CD4-positive, CD25-positive, alpha-beta regulatory T cell (primary cell): ENCODE measurements around the gene KCNQ1. TPM values are rescaled to one million over a fixed set of nuclear protein-coding genes. Genes with fewer than 3 reads are reported as not detected.
A peak's percentile ranks its signal among the peaks of the same experiment; 100 is the strongest.

Experiments used
- ATAC-seq, 2 donors: fragments of 150-1000 bp; cut with Tn5 transposase; one replicate each; pipeline ENCODE4 v1.10.0; 2021; ENCODE audit warnings: low read depth in 2 of 2, moderate number of reproducible peaks in 2 of 2, moderate library complexity in 1 of 2
- DNase-seq, 3 donors: peaks; one replicate each; pipeline versions ENCODE4 v3.0.0 to v3.0.0-alpha.2; 2012 to 2022; ENCODE audit warnings: mixed read lengths in 1 of 3
- H3K27ac ChIP-seq: one replicate; pipeline ENCODE4 v1.7.0; 2013; ENCODE audit warnings: mild to moderate bottlenecking, low read length; ENCODE audit not compliant: insufficient read depth, poor library complexity, severe bottlenecking
- H3K27me3 ChIP-seq: one replicate; pipeline ENCODE4 v1.7.0; 2013; ENCODE audit warnings: low read length; ENCODE audit not compliant: control insufficient read depth, insufficient read depth
- H3K36me3 ChIP-seq: one replicate; pipeline ENCODE4 v1.7.0; 2013; ENCODE audit warnings: mild to moderate bottlenecking, low read length, moderate library complexity; ENCODE audit not compliant: control insufficient read depth, insufficient read depth
- H3K4me1 ChIP-seq: 2 replicates; pipeline ENCODE4 v1.7.0; 2013; ENCODE audit warnings: mild to moderate bottlenecking, low read length; ENCODE audit not compliant: insufficient read depth, control insufficient read depth, poor library complexity, severe bottlenecking
- H3K4me3 ChIP-seq: one replicate; pipeline ENCODE4 v1.7.0; 2013; ENCODE audit warnings: low read depth, mild to moderate bottlenecking, low read length, moderate library complexity
- H3K9me3 ChIP-seq, 2 experiments: 1 replicate in 1 of 2; 2 replicates in 1 of 2; pipeline ENCODE4 v1.7.0; 2013; ENCODE audit warnings: low read length in 2 of 2, mild to moderate bottlenecking in 1 of 2, moderate library complexity in 1 of 2; ENCODE audit not compliant: control insufficient read depth in 2 of 2
- H3K27ac Mint-ChIP-seq, 3 donors: one replicate each; pipeline ENCODE4 v1.8.0; 2020 to 2022; ENCODE audit warnings: mild to moderate bottlenecking in 3 of 3, mixed read lengths in 3 of 3, moderate library complexity in 2 of 3
- H3K27me3 Mint-ChIP-seq: one replicate; pipeline ENCODE4 v1.8.0; 2022; ENCODE audit warnings: mild to moderate bottlenecking, mixed read lengths
- H3K36me3 Mint-ChIP-seq: one replicate; pipeline ENCODE4 v1.8.0; 2020; ENCODE audit warnings: mixed read lengths
- H3K4me1 Mint-ChIP-seq, 4 donors: one replicate each; pipeline ENCODE4 v1.8.0; 2020 to 2022; ENCODE audit warnings: mixed read lengths in 4 of 4, mild to moderate bottlenecking in 1 of 4
- H3K4me3 Mint-ChIP-seq, 4 donors: one replicate each; pipeline ENCODE4 v1.8.0; 2020 to 2022; ENCODE audit warnings: mild to moderate bottlenecking in 4 of 4, mixed read lengths in 4 of 4, moderate library complexity in 3 of 4
- H3K9me3 Mint-ChIP-seq, 7 donors: one replicate each; pipeline ENCODE4 v1.8.0; 2020 to 2022; ENCODE audit warnings: mixed read lengths in 7 of 7, mild to moderate bottlenecking in 3 of 7, moderate library complexity in 2 of 7
- polyA plus RNA-seq, 4 donors: library from polyadenylated mRNA; unstranded; fragments of 300-500 nt; fragmentation: Illumina TruSeq; gene quantifications; one replicate each; pipeline ENCODE4 v1.2.3, GENCODE V29; 2021
- total RNA-seq: library from RNA; stranded (reverse); gene quantifications from one replicate; pipeline ENCODE4 v1.2.3, GENCODE V29; 2022

The KCNQ1 gene
- total and polyA plus RNA-seq, 5 donors from 2014 or later = 5.5 to 13.4 (median 6.8) TPM

- no peaks in the 10 kb centered on the region for H3K36me3 ChIP-seq
- ATAC-seq = no peak
- Mint-ChIP-seq H3K36me3 (peaks cover 28% of the 10 kb centered on the region), H3K27ac (no peak overlapping the region), H3K4me3 (no peak overlapping the region), H3K9me3 (peaks cover 0 to 8% (median 0%) of the 10 kb centered on the region in 7 donors), H3K4me1 (no peaks in the 10 kb centered on the region), H3K27me3 (no peaks in the 10 kb centered on the region)
- no peak overlapping the region for H3K4me3 ChIP-seq
- H3K27ac ChIP-seq = no peak overlapping the region
- DNase-seq = no peak
- H3K27me3 ChIP-seq = no peaks in the 10 kb centered on the region
- no peaks in the 10 kb centered on the region for H3K4me1 ChIP-seq
- H3K9me3 ChIP-seq = no peaks in the 10 kb centered on the region
Measured at GRCh38 chr11:2591805-2592204, 147.0 kb downstream of the KCNQ1 start.

GRCh38 chr11:2592559-2593392 is 148.0 kb downstream of the KCNQ1 start:
- H3K27ac Mint-ChIP-seq = no peak overlapping the region
- no peaks in the 10 kb centered on the region for H3K4me1 Mint-ChIP-seq
- Histone ChIP-seq H3K27me3 (no peaks in the 10 kb centered on the region), H3K36me3 (no peaks in the 10 kb centered on the region), H3K4me1 (no peaks in the 10 kb centered on the region), H3K9me3 (peaks cover 0 to 3% of the 10 kb centered on the region in 2 experiments), H3K27ac (no peak overlapping the region), H3K4me3 (no peak overlapping the region)
- no peak overlapping the region for H3K4me3 Mint-ChIP-seq
- peaks cover 0 to 16% (median 2%) of the 10 kb centered on the region in 7 donors for H3K9me3 Mint-ChIP-seq
- peaks cover 28% of the 10 kb centered on the region for H3K36me3 Mint-ChIP-seq
- ATAC-seq (no peak), DNase-seq (no peak)
- no peaks in the 10 kb centered on the region for H3K27me3 Mint-ChIP-seq

GRCh38 chr11:2593393-2593950 is 148.7 kb downstream of the KCNQ1 start:
- H3K4me3 Mint-ChIP-seq = no peak overlapping the region
- Histone ChIP-seq H3K9me3 (peaks cover 6% of the 10 kb centered on the region in 2 experiments), H3K4me3 (no peak overlapping the region), H3K27ac (no peak overlapping the region), H3K4me1 (no peaks in the 10 kb centered on the region), H3K27me3 (no peaks in the 10 kb centered on the region), H3K36me3 (no peaks in the 10 kb centered on the region)
- no peaks in the 10 kb centered on the region for H3K4me1 Mint-ChIP-seq
- H3K27me3 Mint-ChIP-seq = no peaks in the 10 kb centered on the region
- DNase-seq (no peak), ATAC-seq (no peak)
- no peak overlapping the region for H3K27ac Mint-ChIP-seq
- peaks cover 28% of the 10 kb centered on the region for H3K36me3 Mint-ChIP-seq
- peaks cover 0 to 16% (median 3%) of the 10 kb centered on the region in 7 donors for H3K9me3 Mint-ChIP-seq

GRCh38 chr11:2594267-2594666 is 149.5 kb downstream of the KCNQ1 start:
- Histone ChIP-seq H3K4me3 (no peak overlapping the region), H3K36me3 (no peaks in the 10 kb centered on the region), H3K4me1 (no peaks in the 10 kb centered on the region), H3K27ac (no peak overlapping the region), H3K27me3 (no peaks in the 10 kb centered on the region), H3K9me3 (peaks cover 6 to 9% of the 10 kb centered on the region in 2 experiments)
- peaks cover 33% of the 10 kb centered on the region for H3K36me3 Mint-ChIP-seq
- H3K9me3 Mint-ChIP-seq = peaks cover 0 to 19% (median 3%) of the 10 kb centered on the region in 7 donors
- H3K27ac Mint-ChIP-seq = no peak overlapping the region
- H3K4me3 Mint-ChIP-seq = no peak overlapping the region
- no peaks in the 10 kb centered on the region for H3K27me3 Mint-ChIP-seq
- ATAC-seq (no peak), DNase-seq (no peak)
- no peaks in the 10 kb centered on the region for H3K4me1 Mint-ChIP-seq

GRCh38 chr11:2595204-2595603 is 150.4 kb downstream of the KCNQ1 start:
- DNase-seq = no peak
- Mint-ChIP-seq H3K9me3 (peaks cover 0 to 19% (median 3%) of the 10 kb centered on the region in 7 donors), H3K4me1 (no peaks in the 10 kb centered on the region), H3K27ac (no peak overlapping the region), H3K27me3 (no peaks in the 10 kb centered on the region), H3K36me3 (peaks cover 33% of the 10 kb centered on the region), H3K4me3 (no peak overlapping the region)
- no peaks in the 10 kb centered on the region for H3K36me3 ChIP-seq
- H3K27ac ChIP-seq = no peak overlapping the region
- H3K27me3 ChIP-seq = no peaks in the 10 kb centered on the region
- H3K4me3 ChIP-seq = no peak overlapping the region
- H3K4me1 ChIP-seq = no peaks in the 10 kb centered on the region
- ATAC-seq = no peak
- H3K9me3 ChIP-seq = peaks cover 6 to 9% of the 10 kb centered on the region in 2 experiments

GRCh38 chr11:2599561-2600189 is 154.9 kb downstream of the KCNQ1 start:
- DNase-seq (no peak), ATAC-seq (no peak)
- Histone ChIP-seq H3K4me1 (no peaks in the 10 kb centered on the region), H3K4me3 (no peak overlapping the region), H3K9me3 (peaks cover 6 to 9% of the 10 kb centered on the region in 2 experiments), H3K27ac (no peak overlapping the region), H3K36me3 (no peaks in the 10 kb centered on the region), H3K27me3 (no peaks in the 10 kb centered on the region)
- Mint-ChIP-seq H3K27me3 (peaks cover 5% of the 10 kb centered on the region), H3K4me1 (no peaks in the 10 kb centered on the region), H3K27ac (no peak overlapping the region), H3K9me3 (peaks cover 0 to 19% (median 4%) of the 10 kb centered on the region in 7 donors), H3K36me3 (peaks cover 17% of the 10 kb centered on the region), H3K4me3 (no peak overlapping the region)

GRCh38 chr11:2609345-2609744 is 164.5 kb downstream of the KCNQ1 start:
- no peaks in the 10 kb centered on the region for H3K4me1 ChIP-seq
- H3K9me3 ChIP-seq = peaks cover 5 to 7% of the 10 kb centered on the region in 2 experiments
- Mint-ChIP-seq H3K27ac (peak overlapping the region in 1 of 3 donors; percentile 53), H3K36me3 (peaks cover 21% of the 10 kb centered on the region), H3K4me3 (no peak overlapping the region), H3K9me3 (peaks cover 4 to 17% (median 7%) of the 10 kb centered on the region in 7 donors), H3K27me3 (peaks cover 4% of the 10 kb centered on the region), H3K4me1 (peaks cover 3 to 5% (median 3%) of the 10 kb centered on the region in 4 donors)
- H3K27ac ChIP-seq = no peak overlapping the region
- no peak for ATAC-seq
- no peak for DNase-seq
- H3K4me3 ChIP-seq = no peak overlapping the region
- peaks cover 2% of the 10 kb centered on the region for H3K36me3 ChIP-seq
- H3K27me3 ChIP-seq = no peaks in the 10 kb centered on the region
